ENCODE measurements around the gene UBE4B.
A peak's percentile ranks its signal among the peaks of the same experiment; 100 is the strongest.
"Not testable (repeated sequence)": the region's sequence is repeated elsewhere in the genome, so short reads cannot be mapped to it uniquely, and the experiment has no call there.

UBE4B gene

GRCh38 chr1:9993561-9994075 is 39.1 kb upstream of the UBE4B start:
- DNase-seq (ENCODE audit: low read depth, low spot score), result no peak
- no peak overlapping the region for H3K4me3 ChIP-seq (ENCODE audit: low read depth, low read length)
- TF ChIP-seq, protein P1, sequence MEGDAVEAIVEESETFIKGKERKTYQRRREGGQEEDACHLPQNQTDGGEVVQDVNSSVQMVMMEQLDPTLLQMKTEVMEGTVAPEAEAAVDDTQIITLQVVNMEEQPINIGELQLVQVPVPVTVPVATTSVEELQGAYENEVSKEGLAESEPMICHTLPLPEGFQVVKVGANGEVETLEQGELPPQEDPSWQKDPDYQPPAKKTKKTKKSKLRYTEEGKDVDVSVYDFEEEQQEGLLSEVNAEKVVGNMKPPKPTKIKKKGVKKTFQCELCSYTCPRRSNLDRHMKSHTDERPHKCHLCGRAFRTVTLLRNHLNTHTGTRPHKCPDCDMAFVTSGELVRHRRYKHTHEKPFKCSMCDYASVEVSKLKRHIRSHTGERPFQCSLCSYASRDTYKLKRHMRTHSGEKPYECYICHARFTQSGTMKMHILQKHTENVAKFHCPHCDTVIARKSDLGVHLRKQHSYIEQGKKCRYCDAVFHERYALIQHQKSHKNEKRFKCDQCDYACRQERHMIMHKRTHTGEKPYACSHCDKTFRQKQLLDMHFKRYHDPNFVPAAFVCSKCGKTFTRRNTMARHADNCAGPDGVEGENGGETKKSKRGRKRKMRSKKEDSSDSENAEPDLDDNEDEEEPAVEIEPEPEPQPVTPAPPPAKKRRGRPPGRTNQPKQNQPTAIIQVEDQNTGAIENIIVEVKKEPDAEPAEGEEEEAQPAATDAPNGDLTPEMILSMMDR (IDR thresholded peaks at IDR 0.05; ENCODE audit: low read depth, low read length), result no peak
- in situ Hi-C loops (cut with HindIII; ENCODE audit: low sequenced_read_pairs), result no loop called here

DNA sequence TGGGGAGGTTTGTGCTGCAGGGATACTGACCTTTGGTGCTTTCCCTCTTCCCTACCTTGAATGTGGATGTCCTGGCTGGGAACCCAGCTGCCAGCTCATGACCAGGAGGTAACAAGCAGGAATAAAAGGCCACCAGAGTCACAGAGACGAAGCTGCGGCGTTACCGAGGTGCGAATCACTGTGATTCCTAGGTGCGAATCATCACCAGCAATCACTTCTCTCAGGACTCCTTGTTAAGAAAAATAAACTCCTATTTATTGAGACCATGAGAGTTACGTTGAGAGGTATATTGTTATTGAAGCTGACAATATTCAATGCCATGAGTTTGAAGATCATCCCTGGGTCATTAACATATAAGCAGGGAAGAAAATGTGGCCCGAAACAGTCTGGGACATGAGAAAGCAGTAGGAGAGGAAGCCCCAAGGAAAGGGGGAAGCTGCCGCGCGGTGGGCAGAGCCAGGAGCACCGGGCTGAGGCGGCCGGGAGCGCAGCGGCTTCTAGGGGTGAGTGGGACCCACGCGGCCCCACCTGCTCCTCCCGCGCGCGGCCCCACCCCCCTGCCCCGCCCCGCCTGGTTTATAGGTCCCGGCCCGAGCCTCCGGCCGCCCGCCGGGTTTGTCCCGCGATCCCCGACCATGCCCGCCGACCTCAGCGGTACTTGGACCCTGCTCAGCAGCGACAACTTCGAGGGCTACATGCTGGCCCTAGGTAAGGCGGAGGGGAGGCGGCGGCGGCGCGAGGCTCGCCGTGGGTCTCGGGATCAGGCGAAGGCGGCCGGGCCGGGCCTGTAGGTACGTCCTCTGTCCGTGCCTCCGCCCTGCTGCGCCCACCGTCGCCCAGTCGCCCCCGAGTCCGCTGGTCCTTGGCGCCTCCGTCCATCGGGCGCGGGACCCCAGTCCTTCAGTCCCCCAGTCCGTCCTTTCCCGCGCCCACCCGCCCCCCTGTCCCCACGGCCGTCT is 35.9 kb upstream of the UBE4B start, which contains the start of gene RBP7:
Gene RBP7 (plus strand): TSS at position 605 of the 959 bp plus-strand sequence. CDS start 31 bp downstream, at position 636.
- H3K4me3 ChIP-seq (ENCODE audit: low read depth, low read length), result no peak within 1 kb of the TSS
- in situ Hi-C loops (cut with HindIII; ENCODE audit: low sequenced_read_pairs), result no loop called here
- TF ChIP-seq, protein P1 (IDR thresholded peaks at IDR 0.05; ENCODE audit: low read depth, low read length), result no peak
- DNase-seq (ENCODE audit: low read depth, low spot score), result no peak

DNA sequence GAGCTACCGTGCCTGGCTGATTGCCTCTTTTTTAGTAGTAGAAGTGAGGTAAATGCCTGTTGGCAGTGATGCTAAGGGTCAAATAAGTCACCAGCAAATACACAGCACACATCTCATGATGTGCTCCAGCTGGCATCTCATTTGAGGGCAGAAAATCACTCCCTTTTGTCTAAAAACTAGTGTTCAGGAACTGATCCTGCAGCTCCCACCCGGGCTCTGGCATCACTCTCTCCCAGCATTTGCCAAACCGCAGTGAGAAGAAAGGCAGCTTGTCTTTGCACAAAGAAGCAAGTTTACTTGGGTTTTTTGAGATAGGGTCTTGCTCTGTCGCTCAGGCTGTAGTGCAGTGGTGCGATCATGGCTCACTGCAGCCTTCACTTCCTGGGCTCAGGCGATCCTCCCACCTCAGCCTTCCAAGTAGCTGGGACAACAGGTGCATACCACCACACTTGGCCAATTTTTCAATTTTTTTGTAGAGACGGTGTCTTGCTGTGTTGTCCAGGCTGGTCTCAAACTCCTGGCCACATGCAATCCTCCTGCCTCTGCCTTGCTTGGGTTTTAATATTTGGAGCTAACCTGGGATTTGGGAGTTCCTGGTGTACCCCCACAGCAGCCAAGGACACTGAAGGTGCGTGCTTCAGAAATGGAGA is 31.6 kb upstream of the UBE4B start:
- in situ Hi-C loops (cut with HindIII; ENCODE audit: low sequenced_read_pairs), result no loop called here
- peak; percentile 7 for DNase-seq (ENCODE audit: low read depth, low spot score)
- TF ChIP-seq, protein P1 (IDR thresholded peaks at IDR 0.05; ENCODE audit: low read depth, low read length), result no peak
- H3K4me3 ChIP-seq (ENCODE audit: low read depth, low read length), result no peak overlapping the region

DNA sequence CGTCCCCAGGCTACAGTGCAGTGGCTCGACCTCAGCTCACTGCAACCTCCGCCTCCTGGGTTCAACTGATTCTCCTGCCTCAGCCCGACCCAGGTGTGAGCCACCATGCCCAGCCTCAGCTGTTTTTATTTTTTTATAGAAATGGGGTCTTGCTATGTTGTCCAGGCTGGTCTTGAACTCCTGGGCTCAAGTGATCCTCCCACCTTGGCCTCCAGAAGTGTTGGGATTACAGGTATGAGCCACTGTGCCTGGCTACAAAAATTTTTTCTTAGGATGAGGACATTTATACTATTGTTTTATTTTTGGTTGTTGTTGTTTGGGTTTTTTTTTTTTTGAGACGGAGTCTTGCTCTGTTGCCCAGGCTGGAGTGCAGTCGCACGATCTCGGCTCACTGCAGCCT is 27.5 kb upstream of the UBE4B start:
- DNase-seq (ENCODE audit: low read depth, low spot score); H3K4me3 ChIP-seq (ENCODE audit: low read depth, low read length); in situ Hi-C loops (cut with HindIII; ENCODE audit: low sequenced_read_pairs): not testable (repeated sequence)

GRCh38 chr1:10007169-10007568 is 25.6 kb upstream of the UBE4B start:
- in situ Hi-C loops (cut with HindIII; ENCODE audit: low sequenced_read_pairs), result no loop called here
- TF ChIP-seq, protein P1 (IDR thresholded peaks at IDR 0.05; ENCODE audit: low read depth, low read length), result no peak

DNA sequence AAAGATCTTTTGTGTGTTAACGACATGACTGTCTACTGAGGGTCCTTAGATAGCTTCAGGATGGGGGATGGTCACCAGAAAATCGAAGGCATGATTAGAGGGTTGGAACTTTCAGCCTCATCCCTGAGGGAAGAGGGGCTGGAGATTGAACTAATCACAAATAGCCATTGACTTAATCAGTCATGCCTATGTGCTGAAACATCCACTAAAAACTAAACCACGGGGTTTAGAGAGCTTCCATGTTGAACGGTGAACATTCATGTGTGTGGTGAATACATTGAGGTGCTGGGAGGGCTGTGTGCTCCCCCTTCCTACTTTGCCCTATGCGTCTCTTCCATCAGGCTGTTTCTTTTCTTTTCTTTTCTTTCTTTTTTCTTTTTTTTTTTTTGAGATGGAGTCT is 18.7 kb upstream of the UBE4B start:
- in situ Hi-C loops (cut with HindIII; ENCODE audit: low sequenced_read_pairs), result no loop called here
- TF ChIP-seq, protein P1 (IDR thresholded peaks at IDR 0.05; ENCODE audit: low read depth, low read length), result no peak
- no peak overlapping the region for H3K4me3 ChIP-seq (ENCODE audit: low read depth, low read length)
- no peak for DNase-seq (ENCODE audit: low read depth, low spot score)

More at GRCh38 chr1:10007169-10007568, 25.6 kb upstream of the UBE4B start:
- no peak overlapping the region for H3K4me3 ChIP-seq (ENCODE audit: low read depth, low read length)
- no peak for DNase-seq (ENCODE audit: low read depth, low spot score)

All from astrocyte of the spinal cord (primary cell).